Tibial nerve (tissue), 4 donors: ENCODE measurements around the gene ZSWIM7. TPM values are rescaled to one million over a fixed set of nuclear protein-coding genes. Genes with fewer than 3 reads are reported as not detected.
A peak's percentile ranks its signal among the peaks of the same experiment; 100 is the strongest.

Experiments
- DNase-seq, 2 donors: peaks; one replicate each; pipeline ENCODE4 v3.0.0-alpha.2; 2019; ENCODE audit warnings: low spot score in 2 of 2
- H3K27ac ChIP-seq, 4 donors: fragments of 200-600 bp; sonication (generic) in 3 of 4; one replicate each; pipeline ENCODE4 v1.5.1; 2017 to 2019; ENCODE audit warnings: mild to moderate bottlenecking in 1 of 4
- H3K27me3 ChIP-seq, 2 donors: fragments of 200-600 bp; sonication (generic) in 1 of 2; one replicate each; pipeline versions ENCODE4 v1.5.1 to v1.6.0; 2017 to 2019
- H3K36me3 ChIP-seq, 3 donors: fragments of 200-600 bp; sonication (generic); one replicate each; pipeline ENCODE4 v1.5.1; 2018 to 2019
- H3K4me1 ChIP-seq, 4 donors: fragments of 200-600 bp; sonication (generic) in 3 of 4; one replicate each; pipeline ENCODE4 v1.5.1; 2017 to 2019
- H3K4me3 ChIP-seq, 4 donors: fragments of 200-600 bp; sonication (generic) in 3 of 4; one replicate each; pipeline ENCODE4 v1.5.1; 2017 to 2019; ENCODE audit warnings: mild to moderate bottlenecking in 1 of 4, moderate library complexity in 1 of 4
- H3K9me3 ChIP-seq, 4 donors: fragments of 200-600 bp; sonication (generic) in 3 of 4; one replicate each; pipeline ENCODE4 v1.5.1; 2017 to 2019
- CTCF ChIP-seq, 5 experiments: fragments of 200-600 bp in 3 of 5; fragments of 450-650 bp in 2 of 5; sonication (generic) in 3 of 5; IDR thresholded peaks; one replicate each; pipeline ENCODE4 v1.5.1; 2016 to 2019; ENCODE audit warnings: antibody characterized with exemption in 5 of 5, mild to moderate bottlenecking in 3 of 5, moderate library complexity in 2 of 5
- EP300 ChIP-seq, 2 donors: sonication (generic); formaldehyde crosslinking; IDR thresholded peaks; one replicate each; pipeline ENCODE4 v1.6.1; 2017; ENCODE audit warnings: antibody characterized with exemption in 2 of 2, mild to moderate bottlenecking in 1 of 2
- POLR2A ChIP-seq, 2 donors: fragments of 450-650 bp; IDR thresholded peaks; one replicate each; pipeline ENCODE4 v1.6.1; 2017; ENCODE audit warnings: antibody characterized with exemption in 2 of 2, mild to moderate bottlenecking in 2 of 2, moderate library complexity in 2 of 2
- WGBS, 2 donors: methylation state at CpG; one replicate each; pipeline ENCODE4 v1.1.5; 2018; 5-methylcytosine and 5-hydroxymethylcytosine counted together
- total RNA-seq, 4 donors: library from RNA; depleted of rRNA; stranded (reverse); fragments of >200 nt; gene quantifications; one replicate each; pipeline ENCODE4 v1.1.0, GENCODE V29; 2016

ZSWIM7 gene
- total RNA-seq, 4 donors from 2014 or later = 7.0 to 31.2 (median 17.4) TPM

GRCh38 chr17:16001226-16001897, 1.9 kb upstream of the ZSWIM7 start:
- Histone ChIP-seq H3K4me1 (peaks cover 0 to 27% (median 10%) of the 10 kb centered on the region in 4 donors), H3K4me3 (peak overlapping the region in 1 of 4 donors; percentile 73), H3K27ac (no peak overlapping the region), H3K27me3 (no peaks in the 10 kb centered on the region), H3K36me3 (peaks cover 0 to 54% (median 18%) of the 10 kb centered on the region in 3 donors), H3K9me3 (peaks cover 0 to 2% (median 0%) of the 10 kb centered on the region in 4 donors)
- DNase-seq = no peak
- TF ChIP-seq CTCF (IDR thresholded peaks at IDR 0.05) (no peak), POLR2A (IDR thresholded peaks at IDR 0.05) (no peak), EP300 (IDR thresholded peaks at IDR 0.05) (no peak)

GRCh38 chr17:15999974-16000827, 697 bp upstream of the ZSWIM7 start:
- H3K36me3 ChIP-seq = peaks cover 0 to 42% (median 12%) of the 10 kb centered on the region in 3 donors
- H3K9me3 ChIP-seq = peaks cover 0 to 2% (median 0%) of the 10 kb centered on the region in 4 donors
- peak overlapping the region; percentile 64 to 89 (median 72) for H3K4me3 ChIP-seq
- 1 to 2% methylated on average over 40 to 55 of the region's 64 CpGs for WGBS, 2 donors
- peaks cover 0 to 27% (median 10%) of the 10 kb centered on the region in 4 donors for H3K4me1 ChIP-seq
- H3K27me3 ChIP-seq = no peaks in the 10 kb centered on the region
- H3K27ac ChIP-seq = peak overlapping the region; percentile 93 to 97 (median 93)
- TF ChIP-seq CTCF (IDR thresholded peaks at IDR 0.05) (no peak), POLR2A (IDR thresholded peaks at IDR 0.05) (no peak), EP300 (IDR thresholded peaks at IDR 0.05) (no peak)
- no peak for DNase-seq

GRCh38 chr17:15998031-15998562, 1.4 kb downstream of the ZSWIM7 start:
- Histone ChIP-seq H3K27me3 (no peaks in the 10 kb centered on the region), H3K4me3 (no peak overlapping the region), H3K4me1 (peaks cover 0 to 27% (median 10%) of the 10 kb centered on the region in 4 donors), H3K9me3 (peaks cover 0 to 2% (median 0%) of the 10 kb centered on the region in 4 donors), H3K27ac (peak overlapping the region in 2 of 4 donors; percentile 93 to 97), H3K36me3 (peaks cover 0 to 27% (median 0%) of the 10 kb centered on the region in 3 donors)
- no peak for DNase-seq
- WGBS, 2 donors = 73 to 76% methylated on average over 4 of the region's 4 CpGs
- TF ChIP-seq POLR2A (IDR thresholded peaks at IDR 0.05) = no peak
- no peak for TF ChIP-seq EP300 (IDR thresholded peaks at IDR 0.05)
- no peak for TF ChIP-seq CTCF (IDR thresholded peaks at IDR 0.05)

- H3K4me3 ChIP-seq = no peak overlapping the region
- peaks cover 0 to 20% (median 10%) of the 10 kb centered on the region in 4 donors for H3K4me1 ChIP-seq
- no peak overlapping the region for H3K27ac ChIP-seq
- no peaks in the 10 kb centered on the region for H3K27me3 ChIP-seq
- DNase-seq = no peak
- WGBS, 2 donors = 77 to 88% methylated on average over 6 of the region's 6 CpGs
- TF ChIP-seq POLR2A (IDR thresholded peaks at IDR 0.05) (no peak), CTCF (IDR thresholded peaks at IDR 0.05) (no peak), EP300 (IDR thresholded peaks at IDR 0.05) (no peak)
- no peaks in the 10 kb centered on the region for H3K9me3 ChIP-seq
- peaks cover 0 to 16% (median 0%) of the 10 kb centered on the region in 3 donors for H3K36me3 ChIP-seq
Measured at GRCh38 chr17:15996322-15996721, 3.2 kb downstream of the ZSWIM7 start.
